OCI-LY1 (cell line): ENCODE measurements around the gene SNRK.

Source experiments
- CTCF ChIP-seq: fragments of 200-600 bp; sonication (generic), shearing (Covaris generic); IDR thresholded peaks from 2 replicates; pipeline ENCODE4 v1.5.1; 2017; ENCODE audit warnings: mild to moderate bottlenecking, antibody characterized with exemption, low read length, moderate library complexity, mixed read lengths
- EZH2 ChIP-seq: fragments of 200-600 bp; sonication (generic), shearing (Covaris generic); IDR thresholded peaks from 2 replicates; pipeline ENCODE4 v1.8.0; 2017; ENCODE audit warnings: borderline replicate concordance, mixed run types, mild to moderate bottlenecking, antibody characterized with exemption, low read length, moderate library complexity, mixed read lengths

- no peak for TF ChIP-seq CTCF
- TF ChIP-seq EZH2: no peak
These were observed 56.8 kb downstream of the SNRK start for GRCh38 chr3:43343185-43343584.
